Lower leg skin (tissue), 4 donors: ENCODE measurements around the gene SSH2. TPM values are rescaled to one million over a fixed set of nuclear protein-coding genes. Genes with fewer than 3 reads are reported as not detected.

Experiments used
- DNase-seq, 2 donors: peaks; one replicate each; pipeline ENCODE4 v3.0.0-alpha.2; 2019; ENCODE audit warnings: low spot score in 2 of 2
- H3K4me3 ChIP-seq: fragments of 200-600 bp; sonication (generic); 2 replicates; pipeline ENCODE4 v1.5.1; 2017; ENCODE audit warnings: mild to moderate bottlenecking, low read depth; ENCODE audit not compliant: poor library complexity, severe bottlenecking
- CTCF ChIP-seq, 3 donors: fragments of 450-650 bp; IDR thresholded peaks; one replicate each; pipeline ENCODE4 v1.5.1; 2016; ENCODE audit warnings: antibody characterized with exemption in 3 of 3, mild to moderate bottlenecking in 3 of 3, moderate library complexity in 2 of 3
- POLR2A ChIP-seq, 2 donors: fragments of 450-650 bp; IDR thresholded peaks; one replicate each; pipeline ENCODE4 v1.6.1; 2016 to 2017; ENCODE audit warnings: antibody characterized with exemption in 2 of 2, mild to moderate bottlenecking in 1 of 2, moderate library complexity in 1 of 2
- WGBS, 2 donors: methylation state at CpG; one replicate each; pipeline ENCODE4 v1.1.5; 2018; 5-methylcytosine and 5-hydroxymethylcytosine counted together
- intact Hi-C: fragments of 100-400 bp; cut with DNase I; formaldehyde crosslinking; loops from one replicate; pipeline ENCODE4 v1.15.0; 2023; ENCODE audit warnings: low total_unique reads
- total RNA-seq, 4 donors: library from RNA; depleted of rRNA; stranded (reverse); fragments of >200 nt; gene quantifications; one replicate each; pipeline ENCODE4 v1.1.0, GENCODE V29; 2016

SSH2 gene
- total RNA-seq, 4 donors from 2014 or later, result 10.0 to 20.3 (median 15.3) TPM

DNA sequence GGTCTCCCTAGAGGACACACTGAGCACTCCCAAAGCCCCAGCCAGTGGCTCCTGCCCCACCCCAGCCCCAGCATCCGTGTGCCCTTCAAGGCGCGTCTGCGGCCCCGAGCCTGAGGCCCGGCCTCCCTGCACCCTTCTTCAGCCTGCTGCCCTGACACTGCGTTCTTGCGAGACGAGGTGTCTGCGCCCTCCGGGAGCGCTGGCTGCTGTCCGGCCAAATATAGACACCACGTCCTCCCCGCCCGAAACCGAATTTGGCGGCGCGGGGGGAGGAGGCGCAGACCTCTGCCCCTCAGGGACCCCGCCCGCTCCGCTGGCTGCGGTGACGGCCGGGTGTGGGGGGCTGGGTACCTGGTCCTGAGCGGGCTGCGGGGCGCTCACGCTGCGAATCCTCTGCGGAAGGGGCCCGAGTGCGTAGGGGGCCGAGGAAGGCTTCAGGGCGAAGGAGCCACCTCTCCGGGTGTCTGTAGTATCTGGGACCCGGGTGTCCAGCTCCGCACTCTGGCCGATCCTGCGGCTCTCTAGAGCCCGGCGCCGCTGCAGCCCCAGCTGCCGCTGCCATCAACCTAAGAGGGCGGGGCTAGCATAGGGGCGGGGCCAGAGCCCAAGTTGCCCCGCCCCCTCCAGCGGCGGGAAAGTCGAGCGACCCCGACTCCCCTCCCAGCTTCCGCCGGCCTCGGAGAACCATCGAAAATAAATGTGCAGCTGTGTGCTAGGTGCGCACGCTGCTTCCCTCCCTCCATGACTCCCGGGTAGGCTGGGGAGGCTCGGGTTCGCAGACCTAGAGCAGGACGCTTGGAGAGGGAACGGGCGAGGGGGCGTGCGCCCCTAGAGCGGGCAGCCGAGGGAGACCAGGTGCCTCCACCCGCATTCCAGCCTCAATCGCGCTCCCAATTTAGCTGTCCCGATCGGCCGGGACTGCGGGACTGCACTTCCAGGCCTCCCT lies 307.4 kb downstream of the SSH2 start, which contains the start of gene CORO6:
CORO6 (minus strand) TSS at position 576 of the 946 bp plus-strand sequence. CDS start 1,491 bp downstream, outside the sequence.
- WGBS, 2 donors, result 10 to 13% methylated on average over 51 to 63 of the region's 77 CpGs
- no peak for DNase-seq
- intact Hi-C loops, result no loop called here
- peak within 1 kb of the TSS; percentile 65 for H3K4me3 ChIP-seq
- TF ChIP-seq CTCF (IDR thresholded peaks at IDR 0.05) (no peak), POLR2A (IDR thresholded peaks at IDR 0.05) (no peak)

DNA sequence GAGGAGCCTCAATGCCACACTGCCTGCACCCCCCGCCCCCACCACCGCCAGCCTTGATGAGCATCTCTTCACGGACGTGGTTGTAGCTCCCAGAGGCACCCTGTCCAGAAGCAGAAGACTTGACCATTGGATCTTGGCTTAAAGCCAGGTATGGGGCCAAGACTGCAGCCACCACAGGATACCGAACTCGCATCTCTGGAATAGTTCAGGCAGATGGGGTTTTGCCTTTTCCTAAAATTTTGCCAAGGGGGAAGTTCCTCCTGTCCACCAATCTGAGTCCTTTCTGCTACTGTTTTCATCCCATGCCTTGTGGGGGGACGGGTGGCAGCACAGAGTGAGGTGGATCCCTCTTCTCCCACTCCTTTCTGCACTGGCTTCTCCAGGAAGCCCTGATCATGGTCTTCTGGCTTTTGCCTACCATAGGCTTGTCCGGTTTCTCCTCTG lies 308.3 kb downstream of the SSH2 start:
- no peak for DNase-seq
- intact Hi-C loops, result no loop called here
- TF ChIP-seq CTCF (IDR thresholded peaks at IDR 0.05) (no peak), POLR2A (IDR thresholded peaks at IDR 0.05) (no peak)
- H3K4me3 ChIP-seq, result no peak overlapping the region
- 69 to 70% methylated on average over 8 of the region's 8 CpGs for WGBS, 2 donors

- intact Hi-C loops, result no loop called here
- H3K4me3 ChIP-seq, result no peak overlapping the region
Measured at GRCh38 chr17:29620779-29621500, 309.1 kb downstream of the SSH2 start.

DNA sequence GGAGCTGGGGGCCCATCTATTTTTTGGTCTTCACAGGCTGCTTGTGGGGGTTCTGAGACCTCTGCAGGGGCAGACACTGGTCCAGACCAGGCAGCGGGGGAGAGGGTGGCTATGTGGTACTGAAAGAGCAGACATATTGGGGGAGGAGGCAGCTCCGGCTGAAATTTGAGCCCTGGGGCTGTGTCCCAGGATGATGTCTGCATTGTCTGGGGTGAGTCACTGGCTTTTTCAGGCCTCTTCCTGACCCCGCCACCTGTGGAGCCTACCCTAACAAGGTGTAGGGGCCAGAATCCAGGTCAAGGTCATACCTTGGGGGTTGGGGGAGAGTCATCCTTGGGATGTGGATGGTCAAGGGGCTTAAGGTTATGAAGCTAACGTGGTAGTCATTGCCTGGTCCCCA lies 309.8 kb downstream of the SSH2 start:
- 94 to 95% methylated on average over 4 of the region's 4 CpGs for WGBS, 2 donors
- intact Hi-C loops, result no loop called here
- no peak overlapping the region for H3K4me3 ChIP-seq
- no peak for TF ChIP-seq CTCF (IDR thresholded peaks at IDR 0.05)
- no peak for TF ChIP-seq POLR2A (IDR thresholded peaks at IDR 0.05)
- DNase-seq, result no peak

More at GRCh38 chr17:29620779-29621500, 309.1 kb downstream of the SSH2 start:
- TF ChIP-seq CTCF (IDR thresholded peaks at IDR 0.05), result no peak
- no peak for TF ChIP-seq POLR2A (IDR thresholded peaks at IDR 0.05)
- WGBS, 2 donors, result 96 to 97% methylated on average over 12 of the region's 12 CpGs
- DNase-seq, result no peak

- TF ChIP-seq POLR2A (IDR thresholded peaks at IDR 0.05) (no peak), CTCF (IDR thresholded peaks at IDR 0.05) (no peak)
- DNase-seq, result no peak
- intact Hi-C loops, result no loop called here
- H3K4me3 ChIP-seq, result no peak overlapping the region
Measured at GRCh38 chr17:29619251-29619650, 310.8 kb downstream of the SSH2 start.
